Stimulated activated CD4-positive, alpha-beta T cell treated with anti-CD3 and anti-CD28 coated beads, Interleukin-15, amount 100 ng/mL, for 48 hours (primary cell): ENCODE data around the gene CCDC197.

Experiments
- DNase-seq, 2 donors: peaks; one replicate each; pipeline ENCODE4 v3.0.0-alpha.2; 2020; ENCODE audit warnings: low read depth in 2 of 2

The CCDC197 gene

GRCh38 chr14:93977790-93978581, 19.1 kb upstream of the CCDC197 start:
- DNase-seq = peak; percentile 64 to 79

- no peak for DNase-seq
Measured at GRCh38 chr14:93978735-93979134, 18.4 kb upstream of the CCDC197 start.

- DNase-seq = no peak
Measured at GRCh38 chr14:93980456-93981201, 16.5 kb upstream of the CCDC197 start.

GRCh38 chr14:93981316-93982229, 15.5 kb upstream of the CCDC197 start:
- no peak for DNase-seq

GRCh38 chr14:93982230-93983007, 14.7 kb upstream of the CCDC197 start:
- no peak for DNase-seq

- no peak for DNase-seq
Measured at GRCh38 chr14:93984070-93984469, 13.0 kb upstream of the CCDC197 start.

- DNase-seq = no peak
Measured at GRCh38 chr14:93984987-93985410, 12.1 kb upstream of the CCDC197 start.

- no peak for DNase-seq
Measured at GRCh38 chr14:93986955-93987354, 10.1 kb upstream of the CCDC197 start.

- no peak for DNase-seq
Measured at GRCh38 chr14:93987376-93987775, 9.7 kb upstream of the CCDC197 start.

GRCh38 chr14:93987815-93988476, 9.2 kb upstream of the CCDC197 start:
- DNase-seq = no peak

GRCh38 chr14:93989939-93990338, 7.2 kb upstream of the CCDC197 start:
- DNase-seq = no peak

GRCh38 chr14:93991212-93991611, 5.9 kb upstream of the CCDC197 start:
- DNase-seq = no peak

- DNase-seq = no peak
Measured at GRCh38 chr14:93991649-93992048, 5.5 kb upstream of the CCDC197 start.

- DNase-seq = no peak
Measured at GRCh38 chr14:93993382-93993781, 3.7 kb upstream of the CCDC197 start.

GRCh38 chr14:93994919-93995682, 2.0 kb upstream of the CCDC197 start:
- peak; percentile 63 to 74 for DNase-seq

GRCh38 chr14:93996130-93996695, 888 bp upstream of the CCDC197 start:
- no peak for DNase-seq

GRCh38 chr14:93997916-93998870, 1.1 kb downstream of the CCDC197 start:
- DNase-seq = no peak

GRCh38 chr14:93998871-93999403, 1.8 kb downstream of the CCDC197 start:
- no peak for DNase-seq
